GM19324 (cell line): ENCODE data around the gene CEP170B.
"Not testable (repeated sequence)": the region's sequence is repeated elsewhere in the genome, so short reads cannot be mapped to it uniquely, and the experiment has no call there.

Source experiments
- ATAC-seq: cut with Tn5 transposase; IDR thresholded peaks from one replicate; pipeline ENCODE4 v1.9.1; 2021; ENCODE audit warnings: mild to moderate bottlenecking, moderate library complexity; ENCODE audit not compliant: unreplicated experiment, low FRiP score

The CEP170B gene

DNA sequence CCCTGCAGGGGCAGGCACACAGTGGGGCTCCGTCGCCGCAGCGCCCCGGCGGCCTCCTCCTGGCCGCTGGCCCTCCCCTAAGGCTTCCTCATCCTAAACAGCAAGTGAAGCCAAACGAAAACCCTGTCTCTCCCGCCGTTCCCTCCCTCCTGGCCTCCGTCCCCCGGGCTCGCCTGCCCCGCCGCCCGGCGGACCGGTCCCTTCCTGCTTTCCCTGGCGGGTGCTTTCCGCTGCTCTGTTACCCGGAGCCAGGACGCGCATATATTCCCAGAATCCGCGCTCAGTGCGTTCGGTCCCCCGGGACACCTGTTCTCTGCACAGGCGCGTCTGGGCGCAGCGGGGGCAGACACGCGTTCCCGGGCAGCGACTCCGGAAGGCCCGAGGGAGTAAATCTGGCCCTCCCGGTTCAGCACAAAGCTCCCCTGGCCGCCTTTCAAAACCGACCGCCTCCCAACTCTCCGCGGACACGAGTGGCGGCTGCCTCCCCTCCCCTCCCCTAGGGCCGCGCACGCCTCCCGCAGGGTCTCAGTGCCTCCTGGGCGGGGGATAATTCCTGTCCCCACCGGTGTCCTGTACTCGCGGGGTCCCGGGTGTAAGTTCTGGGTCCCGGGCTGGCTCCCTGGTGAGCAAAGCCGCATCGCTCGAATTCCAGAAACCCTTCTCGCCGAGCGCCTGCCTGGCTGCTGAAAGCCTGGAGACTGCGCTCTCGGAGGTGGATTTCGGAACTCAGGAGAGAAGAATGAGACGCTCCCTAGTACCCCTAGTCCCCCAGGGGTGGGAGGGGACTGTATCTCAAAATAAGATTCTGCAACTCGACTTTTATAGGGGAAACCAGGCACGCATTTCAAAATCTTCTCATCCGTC is 21.4 kb upstream of the CEP170B start:
- ATAC-seq, result no peak

DNA sequence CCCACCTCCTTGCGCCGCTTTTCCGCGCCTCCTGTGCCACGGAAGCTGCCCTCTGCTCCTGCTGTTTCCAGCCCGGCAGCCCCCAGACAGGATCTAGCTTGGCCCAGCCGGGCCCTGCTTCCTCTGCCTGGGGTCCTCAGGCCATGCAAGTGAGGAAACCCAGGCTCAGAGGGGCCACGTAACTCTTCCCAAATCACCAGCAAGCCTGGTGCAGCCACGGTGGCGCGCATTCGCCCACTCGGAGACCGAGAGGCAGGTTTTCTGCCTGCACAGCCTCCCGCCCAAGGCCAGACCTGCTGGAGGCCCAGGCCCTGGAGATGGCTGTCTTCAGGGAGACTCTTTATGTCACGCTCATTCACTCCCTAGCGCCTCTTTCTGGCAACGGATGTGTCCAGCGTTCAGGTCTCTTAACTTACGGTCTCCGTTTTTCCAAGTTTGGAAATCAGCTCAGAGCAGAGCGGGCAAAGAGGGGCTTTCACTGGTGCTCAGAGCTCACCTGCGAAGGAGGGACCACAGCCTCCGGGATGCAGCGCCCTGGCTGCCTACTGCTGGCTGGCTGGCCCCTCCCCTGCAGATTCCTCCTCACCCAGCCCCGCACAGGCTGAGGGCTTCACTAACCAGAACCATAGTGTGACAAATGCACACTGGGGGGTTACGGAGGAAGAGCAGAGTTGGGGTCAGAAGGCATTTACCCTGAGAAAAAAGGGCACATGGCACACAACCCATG is 20.6 kb upstream of the CEP170B start:
- ATAC-seq, result no peak

DNA sequence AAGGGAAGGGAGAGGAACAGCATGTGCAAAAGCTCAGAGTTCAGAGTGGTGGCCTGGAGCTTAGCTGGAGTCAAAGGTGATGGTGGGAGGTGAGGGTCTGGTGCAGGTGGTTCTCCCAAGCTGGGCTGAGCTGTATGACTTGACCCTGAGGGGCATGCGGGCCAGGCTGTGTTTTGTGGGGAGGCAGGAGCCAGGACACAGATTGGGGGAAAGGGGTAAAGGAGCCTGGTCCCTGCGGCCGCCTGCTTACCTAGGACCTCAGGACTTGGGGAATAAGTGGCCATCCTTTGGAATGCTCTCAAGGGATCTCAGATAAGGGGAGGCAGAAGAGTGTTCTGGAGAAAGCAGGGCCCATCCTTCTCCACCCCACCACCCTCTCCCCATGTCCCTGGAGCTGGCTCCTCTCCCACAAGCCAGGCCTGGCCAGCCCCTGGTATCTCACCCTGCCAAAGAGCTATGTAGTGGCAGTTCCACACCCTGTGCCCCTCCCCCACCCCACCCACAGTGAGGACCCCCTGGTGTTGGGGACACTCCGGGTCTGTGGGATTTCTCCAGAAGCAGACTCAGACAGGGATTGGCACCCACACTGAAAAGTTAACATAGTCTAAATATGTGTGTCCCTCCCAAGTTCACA is 19.9 kb upstream of the CEP170B start:
- no peak for ATAC-seq

- no peak for ATAC-seq
Measured at GRCh38 chr14:104845834-104846441, 19.1 kb upstream of the CEP170B start.

DNA sequence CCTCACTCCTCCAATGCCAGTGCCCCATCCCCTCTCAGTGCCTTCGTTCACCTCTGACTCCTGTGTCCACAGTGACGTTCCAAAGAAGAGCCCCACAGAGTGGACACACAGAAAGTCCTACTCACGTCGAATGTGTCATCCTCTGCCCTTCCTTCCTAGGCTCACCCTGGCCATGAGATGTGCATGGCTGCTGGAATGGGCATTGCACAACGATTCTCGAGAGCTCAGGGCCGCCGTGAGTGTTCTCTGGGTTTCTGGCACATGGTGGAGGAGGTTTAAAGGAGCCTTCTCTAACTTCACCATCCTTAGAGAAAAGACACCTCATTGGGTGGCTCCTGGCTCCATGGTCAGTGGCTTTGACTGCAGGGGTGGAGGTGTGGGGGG is 12.8 kb upstream of the CEP170B start:
- ATAC-seq, result no peak

DNA sequence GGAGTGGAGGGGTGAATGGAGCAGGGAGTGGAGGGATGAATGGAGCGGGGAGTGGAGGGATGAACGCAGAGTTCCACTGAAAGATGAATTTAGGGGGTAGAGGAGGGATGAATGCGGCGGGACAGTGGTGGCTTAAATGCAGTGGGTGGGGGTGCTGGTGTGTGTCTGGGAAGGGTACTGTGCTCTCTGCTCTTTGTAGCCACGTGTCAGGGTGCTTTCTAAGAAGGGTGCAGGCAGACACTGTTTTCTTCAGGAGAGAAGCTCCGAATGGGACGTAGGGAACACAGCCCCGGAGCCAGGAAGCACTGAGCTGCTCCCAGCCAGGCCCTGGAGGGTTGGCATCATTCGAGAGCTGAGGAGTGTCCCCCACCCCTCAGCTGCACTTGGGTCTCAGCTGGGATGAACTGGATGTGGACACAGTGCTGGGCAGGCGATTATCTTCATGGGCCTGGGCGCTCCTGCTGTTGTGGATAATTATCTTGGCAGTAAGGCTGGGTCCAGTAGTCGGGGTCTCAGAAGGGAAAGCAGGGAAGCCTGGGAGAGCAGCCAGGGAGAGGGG is 9.5 kb upstream of the CEP170B start:
- no peak for ATAC-seq

GRCh38 chr14:104856157-104856868 is 8.8 kb upstream of the CEP170B start:
- ATAC-seq, result no peak

- ATAC-seq, result no peak
Measured at GRCh38 chr14:104856869-104857860, 7.9 kb upstream of the CEP170B start.

GRCh38 chr14:104857931-104858330 is 7.1 kb upstream of the CEP170B start:
- ATAC-seq, result not testable (repeated sequence)

DNA sequence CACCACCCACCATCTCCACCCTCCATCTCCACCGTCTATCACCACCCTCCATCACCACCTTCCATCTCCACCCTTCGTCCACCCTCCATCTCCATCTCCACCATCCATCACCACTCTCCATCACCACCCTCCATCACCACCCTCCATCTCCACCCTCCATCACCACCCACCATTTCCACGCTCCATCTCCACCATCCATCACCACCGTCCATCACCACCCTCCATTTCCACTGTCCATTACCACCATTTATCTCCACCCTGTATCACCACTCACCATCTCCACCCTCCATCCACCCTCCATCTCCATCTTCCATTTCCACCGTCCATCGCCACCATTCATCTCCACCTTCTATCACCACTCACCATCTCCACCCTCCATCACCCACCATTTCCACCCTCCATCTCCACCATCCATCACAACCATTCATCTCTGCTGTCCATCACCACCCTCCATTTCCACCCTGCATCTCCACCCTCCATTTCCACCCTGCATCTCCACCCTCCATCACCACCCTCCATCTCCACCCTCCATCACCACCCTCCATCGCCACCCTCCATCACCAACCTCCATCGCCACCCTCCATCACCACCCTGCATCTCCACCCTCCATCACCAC is 6.1 kb upstream of the CEP170B start:
- no peak for ATAC-seq

GRCh38 chr14:104859900-104860299 is 5.2 kb upstream of the CEP170B start:
- no peak for ATAC-seq

GRCh38 chr14:104860414-104860813 is 4.7 kb upstream of the CEP170B start:
- no peak for ATAC-seq

GRCh38 chr14:104863131-104863862 is 1.8 kb upstream of the CEP170B start:
- ATAC-seq, result no peak

DNA sequence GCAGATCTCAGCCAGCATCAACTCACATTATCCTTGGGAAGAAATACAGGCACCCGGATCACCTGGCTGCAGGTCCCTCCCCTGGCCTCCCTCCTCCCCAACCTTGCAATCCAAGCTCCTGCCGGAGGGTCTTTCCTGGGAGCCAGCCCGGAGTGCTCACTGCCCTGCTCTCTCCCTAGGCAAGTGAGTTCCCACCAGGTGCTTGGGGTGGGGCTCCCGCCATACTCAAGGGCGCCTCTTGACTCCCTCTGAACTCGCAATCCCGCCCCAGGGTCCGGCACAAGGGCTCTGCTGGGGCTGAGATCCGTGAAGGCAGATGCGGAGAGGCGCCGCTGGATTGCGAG is 1.2 kb upstream of the CEP170B start:
- no peak for ATAC-seq

- no peak for ATAC-seq
Measured at GRCh38 chr14:104864267-104865080, 594 bp upstream of the CEP170B start.

GRCh38 chr14:104865631-104866441 is 768 bp downstream of the CEP170B start:
- ATAC-seq, result no peak
